GM11168 (cell line): Measurements from ENCODE around the gene HSD3B7.

Experiments used
- in situ Hi-C: fragments of 300-500 bp; cut with MboI; formaldehyde crosslinking; loops from one replicate; pipeline ENCODE4 v1.12.0; 2022; ENCODE audit warnings: low sequenced_read_pairs; ENCODE audit not compliant: unreplicated experiment

Gene HSD3B7

DNA sequence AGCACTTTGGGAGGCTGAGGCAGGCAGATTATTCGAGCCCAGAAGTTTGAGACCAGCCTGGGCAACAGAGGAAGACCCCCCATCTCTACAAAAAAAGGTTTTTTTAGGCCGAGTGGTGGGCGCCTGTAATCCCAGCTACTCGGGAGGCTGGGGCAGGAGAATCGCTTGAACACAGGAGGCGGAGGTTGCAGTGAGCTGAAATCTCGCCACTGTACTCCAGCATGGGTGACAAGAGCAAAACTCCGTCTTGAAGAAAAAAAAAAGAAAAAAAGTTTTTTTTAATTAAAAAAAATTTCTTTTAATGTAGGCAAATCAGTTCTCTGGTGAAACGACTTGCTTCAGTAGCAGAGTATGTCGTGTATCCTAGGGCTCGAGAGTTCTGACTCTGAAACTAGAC, 10.9 kb downstream of the HSD3B7 start:
- in situ Hi-C loops: loop anchor here (25.0 kb wide), 2 partner anchors 291 to 441 kb away; partner anchors contain the start of genes COX6A2 and ZNF843

DNA sequence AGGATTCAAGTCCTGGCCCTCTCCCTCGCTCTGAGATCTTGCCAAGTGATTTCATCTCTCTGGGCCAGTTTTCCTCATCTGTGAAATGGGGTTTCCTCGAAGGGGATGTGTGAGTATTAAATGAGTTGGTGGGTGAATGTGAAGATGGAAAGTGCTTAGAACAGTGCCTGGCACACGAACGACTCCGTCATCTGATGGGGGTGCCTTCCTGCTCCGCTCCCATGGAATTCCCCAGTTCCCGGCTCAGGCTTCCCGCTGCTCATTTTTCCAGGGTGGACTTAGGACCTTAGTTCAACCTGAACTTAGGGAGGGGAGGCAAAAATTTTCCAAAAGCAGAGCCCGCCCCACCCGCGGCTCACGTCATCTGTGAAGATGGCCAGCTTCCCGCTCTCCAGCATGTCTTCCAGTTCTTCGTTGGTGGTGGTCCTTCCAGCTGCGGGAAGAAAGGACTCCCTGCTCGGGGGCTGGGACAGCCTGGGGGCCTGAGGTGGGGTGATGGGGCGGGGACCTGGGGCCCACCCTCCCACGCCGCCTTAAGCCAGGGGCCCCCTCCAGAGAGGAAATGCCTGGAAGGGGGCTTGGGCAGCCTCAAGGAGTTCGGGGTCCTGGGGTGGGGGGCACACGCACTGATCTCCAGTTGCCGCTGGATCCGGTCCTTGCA, 11.4 kb downstream of the HSD3B7 start:
- in situ Hi-C loops: loop anchor here (25.0 kb wide), 2 partner anchors 291 to 441 kb away; partner anchors contain the start of genes COX6A2 and ZNF843

DNA sequence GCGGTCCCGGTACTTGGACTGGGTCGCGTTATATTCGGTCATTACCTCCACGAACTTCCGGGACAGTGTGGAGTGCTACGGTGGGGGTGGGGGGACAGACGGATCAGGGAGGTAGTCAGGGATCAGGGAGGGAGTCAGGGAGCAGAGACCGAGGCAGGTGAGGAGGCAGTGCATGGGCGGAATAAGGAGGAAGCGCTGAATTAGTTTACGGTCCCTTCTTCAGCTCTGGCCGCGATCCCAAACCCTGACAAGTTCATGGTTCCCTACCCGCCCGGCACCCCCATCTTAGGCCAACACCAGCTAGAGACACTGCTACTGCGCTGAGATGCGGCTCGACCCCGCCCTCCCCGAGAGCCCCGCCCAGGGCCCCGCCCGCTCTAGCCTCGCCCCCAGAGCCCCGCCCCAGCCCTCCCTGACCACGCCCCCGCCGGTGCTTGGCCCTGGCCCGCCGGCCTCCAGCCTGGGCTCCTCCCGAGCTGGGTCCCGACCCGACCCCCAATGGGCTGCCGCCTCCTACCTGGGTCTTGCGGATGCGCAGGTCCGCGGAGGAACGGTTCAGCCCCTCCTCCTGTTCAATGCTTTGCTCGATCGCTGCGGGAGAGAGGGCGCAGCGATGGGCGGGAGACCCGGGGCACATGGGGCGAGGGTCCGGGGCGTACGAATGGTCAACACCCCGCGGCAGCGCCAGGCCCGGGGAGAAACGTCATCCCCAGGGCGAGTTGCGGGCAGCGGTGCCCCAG, 12.1 kb downstream of the HSD3B7 start:
- in situ Hi-C loops: loop anchor here (25.0 kb wide), 2 partner anchors 290 to 440 kb away; partner anchors contain the start of genes COX6A2 and ZNF843

DNA sequence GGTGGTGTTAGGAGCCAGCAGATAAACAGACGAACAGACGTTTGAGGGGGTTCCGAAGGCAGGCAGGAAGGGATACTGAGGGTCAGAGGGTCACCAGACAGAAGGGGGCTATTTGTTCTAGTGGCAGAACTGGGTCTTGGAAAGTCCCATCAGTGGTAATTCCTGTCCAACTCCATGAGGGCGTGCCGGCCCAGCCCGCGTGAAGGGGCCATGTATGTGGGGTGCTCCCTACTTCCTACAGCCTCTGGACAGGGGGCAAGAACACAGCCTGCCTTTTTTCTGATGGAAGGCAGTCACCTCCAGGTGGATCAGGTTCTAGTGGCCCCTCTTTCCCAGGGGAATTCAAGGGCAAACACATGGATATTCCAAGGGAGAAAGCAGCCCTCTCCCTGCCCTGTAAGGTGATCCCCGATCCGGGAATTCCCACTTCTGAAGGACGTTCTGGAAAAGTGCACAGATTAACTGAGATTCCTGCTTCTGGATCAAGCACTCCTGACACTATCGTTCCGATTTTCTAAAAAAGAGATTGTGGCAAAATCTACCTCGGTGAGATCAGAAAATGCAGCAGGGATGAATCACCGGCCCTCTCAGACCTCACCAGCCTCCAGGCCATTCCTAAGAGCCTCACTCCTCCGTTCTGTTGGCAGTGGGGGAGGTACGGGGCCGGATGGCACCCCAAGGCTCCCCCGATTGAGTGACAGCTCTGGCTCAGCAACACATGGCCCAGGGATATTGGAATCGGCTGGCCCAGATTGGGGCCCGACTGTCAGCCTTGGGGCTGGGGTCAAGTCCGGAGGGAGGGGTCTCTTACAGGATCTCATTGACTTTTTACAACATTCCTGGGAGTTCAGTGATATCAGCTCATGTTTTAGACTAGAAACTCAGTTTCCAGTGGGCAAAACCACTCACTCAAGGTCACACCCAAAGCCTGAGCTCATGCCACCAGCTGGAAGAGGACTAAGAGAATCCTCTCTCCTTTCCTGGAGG, 13.0 kb downstream of the HSD3B7 start:
- in situ Hi-C loops: loop anchor here (25.0 kb wide), 2 partner anchors 289 to 439 kb away; partner anchors contain the start of genes COX6A2 and ZNF843

DNA sequence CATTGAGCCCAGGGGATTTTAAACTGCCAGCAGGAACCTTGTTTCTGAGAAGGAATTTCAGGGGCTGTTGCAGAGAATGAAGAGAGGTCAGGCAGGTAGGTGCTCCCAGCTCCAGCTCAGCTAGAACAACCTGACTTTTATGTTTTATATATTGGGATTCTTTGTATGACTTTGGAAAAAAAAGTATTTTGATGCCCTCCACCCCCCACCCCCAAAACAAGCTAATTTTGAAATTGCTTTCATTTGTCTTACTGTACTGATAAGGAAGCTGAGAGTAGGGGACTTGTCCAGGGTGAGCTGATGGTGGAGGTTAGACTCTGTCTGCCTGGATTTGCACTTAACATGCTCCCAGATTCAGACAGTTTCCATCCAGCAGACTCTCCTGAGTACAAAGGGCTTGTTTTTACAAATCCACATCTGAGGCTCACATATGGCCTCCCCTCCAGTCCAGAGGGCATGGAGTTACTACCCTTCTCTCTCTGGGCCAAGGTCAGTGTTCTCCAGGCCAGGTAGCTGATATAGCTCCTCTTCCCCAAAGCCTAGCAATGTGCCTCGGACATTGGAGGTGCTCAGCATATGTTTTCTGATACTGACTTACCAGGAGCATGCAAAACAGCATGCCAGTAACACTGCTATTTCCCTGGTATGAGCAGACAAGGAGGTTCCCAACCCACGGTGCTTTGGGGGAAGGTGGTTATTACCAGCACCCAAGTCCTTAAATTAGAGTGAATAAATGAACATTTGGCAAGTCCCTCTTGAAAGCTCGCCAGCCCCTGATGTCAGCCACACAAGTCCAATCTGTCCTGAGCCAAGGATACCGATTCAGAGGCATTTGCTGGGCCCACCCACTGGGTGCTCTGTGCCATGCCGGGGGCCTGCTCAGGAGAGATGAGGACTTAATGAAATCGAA, 14.1 kb downstream of the HSD3B7 start:
- in situ Hi-C loops: loop anchor here (25.0 kb wide), 2 partner anchors 288 to 438 kb away; partner anchors contain the start of genes COX6A2 and ZNF843

DNA sequence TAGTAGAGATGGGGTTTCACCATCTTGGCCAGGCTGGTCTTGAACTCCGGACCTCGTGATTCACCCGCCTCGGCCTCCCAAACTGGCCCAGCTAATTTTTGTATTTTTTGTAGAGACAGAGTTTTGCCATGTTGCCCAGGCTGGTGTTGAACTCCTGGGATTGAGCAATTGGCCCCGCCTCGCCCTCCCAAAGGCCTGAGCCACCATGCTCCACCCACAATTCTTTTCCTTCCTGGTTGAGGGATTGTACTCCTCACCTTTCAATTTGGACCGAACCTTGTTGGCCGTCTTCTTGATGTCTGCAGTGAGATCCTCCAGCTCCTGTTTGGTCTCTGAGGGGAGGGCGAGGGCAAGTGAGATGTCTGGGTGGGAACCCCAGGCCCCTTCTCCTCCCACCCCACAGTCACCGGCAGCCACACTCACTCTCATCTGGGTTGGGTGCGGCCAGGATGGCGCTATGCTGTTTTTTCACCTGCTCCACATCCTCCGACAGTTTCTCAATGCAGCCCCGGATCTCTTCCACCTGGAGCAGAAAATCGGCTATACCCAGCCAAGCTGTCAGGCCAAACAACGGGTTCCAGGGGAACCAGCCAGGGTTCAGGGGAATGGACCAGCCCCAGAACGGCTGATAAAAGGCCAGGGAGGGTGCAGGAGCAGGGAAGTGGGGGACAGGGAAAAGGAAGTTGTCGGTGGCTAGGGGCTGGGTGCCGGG, 15.8 kb downstream of the HSD3B7 start:
- in situ Hi-C loops: no loop called here

DNA sequence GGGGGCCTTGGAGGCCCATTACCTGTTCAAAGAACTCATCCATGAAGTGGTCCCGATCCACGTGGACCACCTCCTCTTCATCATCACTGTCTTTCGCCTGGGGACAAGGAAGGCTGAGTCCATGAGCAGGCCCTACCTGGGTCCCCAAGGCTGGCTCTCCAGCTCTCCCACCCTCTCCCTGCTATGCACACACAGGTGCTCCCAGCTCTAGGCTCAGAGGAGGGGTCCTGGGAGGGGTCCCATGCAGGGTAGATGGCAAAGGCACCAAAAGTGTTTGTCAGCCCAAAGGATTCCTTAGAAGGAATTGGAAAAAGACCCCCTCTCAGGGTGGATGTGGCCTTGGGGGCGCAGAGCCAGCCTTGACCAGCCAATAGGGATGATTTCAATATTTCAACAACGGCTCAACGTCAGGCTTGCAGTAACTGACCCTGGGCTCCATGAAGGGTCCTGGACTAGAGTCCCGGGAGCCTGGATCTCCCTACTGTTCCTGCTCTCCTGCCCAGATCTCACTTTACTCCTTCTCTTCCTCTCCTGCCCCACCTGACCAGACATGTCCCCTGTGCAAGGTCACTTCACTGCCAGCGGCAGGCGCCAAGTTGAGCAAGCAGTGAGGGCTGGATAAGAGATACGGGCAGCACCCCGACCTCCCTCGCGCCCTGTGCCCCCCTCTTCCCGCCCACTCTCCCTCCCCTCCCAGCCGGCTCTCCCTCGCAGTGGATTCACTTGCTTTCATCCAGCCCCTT, 16.7 kb downstream of the HSD3B7 start:
- in situ Hi-C loops: no loop called here

DNA sequence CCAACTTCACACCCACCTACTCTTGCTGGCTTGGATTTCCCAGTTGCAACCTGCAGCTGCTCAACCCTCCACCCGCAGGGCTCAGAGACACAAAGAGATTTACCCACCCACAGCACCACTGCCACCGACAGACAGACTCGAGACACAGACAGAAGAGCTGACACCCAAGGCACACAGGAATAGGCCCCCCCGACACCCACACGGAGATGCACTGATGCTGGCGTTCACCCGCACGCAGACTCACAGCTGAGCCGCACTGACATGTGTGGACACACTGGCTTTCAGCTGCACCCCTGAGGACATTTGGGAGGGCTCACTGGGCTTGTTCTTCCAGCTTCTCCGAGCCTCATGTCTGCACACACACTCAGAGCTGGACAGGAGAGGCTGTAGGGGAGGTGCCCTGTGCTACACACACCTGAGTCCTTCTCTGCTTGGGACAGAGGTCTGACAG, 17.3 kb downstream of the HSD3B7 start:
- in situ Hi-C loops: no loop called here

DNA sequence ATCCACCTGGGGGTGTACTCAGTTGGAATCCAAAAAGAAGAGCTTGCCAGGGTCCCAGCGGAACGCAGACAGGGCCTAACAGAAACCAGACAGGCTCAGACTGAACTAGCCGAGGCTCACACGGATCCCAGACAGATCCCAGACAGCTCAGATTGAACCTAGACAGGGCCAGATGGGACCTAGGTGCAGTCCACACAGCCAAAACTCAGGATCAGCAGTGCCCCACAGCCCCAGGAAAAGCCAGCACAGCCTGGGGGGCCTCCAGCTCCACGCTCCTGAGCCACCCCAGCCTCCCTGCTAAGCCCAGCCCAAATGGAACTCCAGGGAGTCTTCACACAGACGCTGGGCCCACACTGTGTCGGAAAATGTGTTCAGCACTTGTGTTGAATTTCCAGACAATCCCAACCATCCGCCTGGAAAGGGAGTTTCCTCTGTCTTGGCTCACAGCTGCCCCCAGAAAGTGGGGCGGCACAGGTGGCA, 17.9 kb downstream of the HSD3B7 start:
- in situ Hi-C loops: no loop called here

DNA sequence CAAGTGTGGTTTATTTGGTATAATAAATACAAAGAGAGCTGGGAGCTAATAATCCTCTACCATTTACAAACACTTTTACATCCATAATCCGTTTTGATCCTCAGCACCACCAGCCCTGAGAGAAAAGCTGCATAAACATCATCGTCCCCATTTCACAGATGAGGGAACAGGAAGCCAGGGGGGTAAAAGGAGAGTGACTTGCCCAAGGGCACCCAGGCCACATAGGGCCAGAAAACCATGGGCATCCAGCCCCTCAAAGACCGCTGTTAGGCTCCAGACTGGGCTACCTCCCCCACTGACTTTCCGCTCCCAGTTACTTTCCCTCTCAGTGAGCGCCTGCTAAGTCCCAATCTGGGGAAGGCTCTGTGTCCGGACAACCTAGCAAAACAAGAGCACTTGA, 18.7 kb downstream of the HSD3B7 start:
- in situ Hi-C loops: no loop called here

DNA sequence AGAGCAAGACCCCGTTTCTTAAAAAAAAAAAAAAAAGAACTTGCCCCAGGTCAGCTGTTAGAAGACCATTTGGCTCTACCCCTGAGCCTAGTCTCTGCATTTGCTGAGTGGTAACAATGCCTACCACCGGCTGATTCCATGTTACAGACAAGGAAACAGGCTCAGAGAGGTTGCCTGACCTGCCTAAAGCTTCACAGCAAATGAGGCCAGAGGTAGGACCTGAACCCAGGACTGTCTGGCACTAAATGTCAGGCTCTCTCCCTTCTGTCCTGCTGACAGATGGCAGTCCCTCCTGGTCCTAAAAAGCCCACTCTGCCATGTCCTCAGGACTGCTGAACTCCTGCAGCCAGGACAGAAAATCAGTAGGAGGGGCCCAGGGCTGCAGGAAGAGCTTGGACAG, 19.7 kb downstream of the HSD3B7 start:
- in situ Hi-C loops: no loop called here

DNA sequence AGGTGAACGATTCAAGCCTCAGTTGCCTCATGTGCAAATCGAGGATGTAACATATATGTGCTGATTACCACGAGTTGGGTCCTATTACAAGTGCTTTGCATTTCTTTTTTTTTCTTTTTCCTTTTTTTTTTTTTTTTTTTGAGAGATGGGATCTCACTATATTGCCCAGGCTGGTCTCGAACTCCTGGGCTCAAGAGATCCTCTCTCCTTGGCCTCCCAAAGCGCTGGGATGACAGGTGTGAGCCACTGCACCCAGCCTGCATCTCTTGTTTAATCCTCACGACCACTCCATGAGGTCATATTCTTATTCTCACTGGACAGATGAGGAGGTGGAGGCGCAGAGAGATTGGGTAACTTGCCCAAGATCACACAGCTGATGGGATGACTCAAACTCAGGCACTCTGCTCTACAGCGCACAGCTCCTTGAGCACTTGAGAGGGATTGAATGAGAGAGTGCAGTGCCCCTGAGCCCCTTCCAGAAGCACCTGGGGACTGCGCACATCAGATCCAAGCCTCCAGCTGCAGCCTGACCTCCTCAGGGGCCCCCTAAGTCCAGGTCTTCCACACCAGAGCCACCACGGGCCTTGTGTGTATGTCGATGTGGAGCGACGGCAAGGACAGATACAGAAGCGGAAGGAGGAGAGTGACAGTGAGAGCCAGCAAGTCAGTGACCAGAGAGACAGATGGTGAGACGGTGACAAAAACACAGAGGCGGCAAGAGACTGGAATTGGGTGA, 20.5 kb downstream of the HSD3B7 start:
- in situ Hi-C loops: no loop called here

DNA sequence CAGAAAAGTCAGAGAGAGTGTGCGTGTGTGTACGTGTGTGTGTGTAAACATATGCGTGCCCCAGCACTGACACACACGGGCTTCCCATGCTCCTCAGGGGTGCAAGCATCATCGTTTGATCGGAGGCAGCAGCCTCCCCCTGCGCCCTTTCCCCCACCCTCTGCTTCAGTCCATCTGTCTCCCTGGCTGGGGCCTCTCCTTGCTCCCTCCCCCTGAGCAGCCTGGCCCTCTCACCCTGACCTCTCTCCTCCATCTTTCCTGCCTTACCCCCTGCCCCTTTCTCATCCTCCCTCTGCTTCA, 21.0 kb downstream of the HSD3B7 start:
- in situ Hi-C loops: no loop called here

DNA sequence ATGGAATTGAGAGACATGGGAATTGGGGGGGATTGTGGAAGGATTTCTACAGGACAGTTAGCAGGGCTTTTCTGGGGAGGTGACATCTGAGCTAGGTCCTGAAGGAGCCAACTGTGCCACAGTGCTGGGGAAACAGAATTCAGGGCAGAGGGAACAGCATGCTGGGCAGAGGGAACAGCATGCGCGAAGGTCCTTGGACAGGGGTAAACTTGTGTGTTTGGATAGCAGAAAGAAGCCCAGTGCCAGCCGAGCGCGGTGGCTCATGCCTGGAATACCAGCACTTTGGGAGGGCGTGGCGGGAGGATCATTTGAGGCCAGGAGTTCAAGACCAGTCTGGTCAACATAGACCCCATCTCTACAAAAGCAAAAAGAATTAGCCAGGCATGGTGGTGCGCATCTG, 21.6 kb downstream of the HSD3B7 start:
- in situ Hi-C loops: no loop called here

DNA sequence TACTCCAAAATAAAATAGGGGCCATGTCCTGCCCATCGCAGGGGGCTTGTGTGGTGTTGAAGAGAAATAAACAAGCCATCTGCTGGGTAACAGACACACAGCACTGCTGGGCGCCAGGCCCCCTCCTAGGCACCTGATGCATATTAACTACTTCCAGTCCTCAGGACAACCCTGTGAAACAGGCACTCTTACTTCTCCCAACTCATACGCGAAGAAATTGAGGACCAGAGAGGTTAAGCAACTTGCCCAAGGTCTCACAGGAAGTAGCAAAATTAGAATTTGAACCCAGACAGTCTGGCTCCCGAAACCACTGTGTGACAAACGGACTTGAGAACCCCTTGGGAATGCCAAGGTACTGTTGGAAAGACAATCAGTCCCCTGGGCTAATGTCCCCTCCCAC, 22.7 kb downstream of the HSD3B7 start:
- in situ Hi-C loops: no loop called here

DNA sequence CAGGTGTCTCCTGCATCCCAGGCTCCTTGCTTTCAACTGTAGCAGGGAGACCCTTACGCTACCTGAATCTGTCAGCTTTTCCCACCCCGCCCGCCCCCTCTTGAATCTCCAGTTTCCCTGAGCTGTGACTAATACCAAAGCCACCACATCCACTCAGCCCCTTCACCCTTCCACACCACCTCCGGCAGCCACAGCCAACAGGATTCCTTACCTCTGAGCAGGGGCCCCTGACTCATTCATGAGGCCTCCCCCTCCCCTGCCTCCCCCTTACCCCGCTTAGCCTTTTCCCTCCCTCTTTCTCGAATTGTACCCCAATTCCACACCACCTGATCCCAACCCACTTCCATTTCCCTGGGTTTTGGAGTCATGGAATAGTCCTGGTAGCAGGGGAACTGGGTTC, 23.1 kb downstream of the HSD3B7 start:
- in situ Hi-C loops: no loop called here

DNA sequence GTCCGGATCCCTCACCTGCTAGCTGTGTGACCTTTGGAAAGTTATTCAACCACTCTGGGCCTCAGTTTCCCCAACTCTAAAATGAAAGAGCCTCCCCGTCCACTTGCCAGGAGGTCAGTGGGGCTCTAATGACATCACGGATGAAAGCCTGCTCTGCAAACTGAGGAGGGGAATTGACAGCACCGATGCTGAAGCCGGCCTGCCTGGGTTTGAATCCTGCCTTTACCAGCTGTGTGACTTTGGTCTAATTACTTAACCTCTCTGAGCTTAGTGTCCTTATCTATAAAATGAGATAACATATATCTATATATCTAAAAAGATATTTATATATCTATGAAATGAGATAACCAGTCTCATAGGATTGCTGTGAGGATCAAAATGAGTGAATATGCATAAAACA, 23.5 kb downstream of the HSD3B7 start:
- in situ Hi-C loops: no loop called here
